ENCODE results near the gene VMP1.
A peak's percentile ranks its signal among the peaks of the same experiment; 100 is the strongest.
"Not testable (repeated sequence)": the region's sequence is repeated elsewhere in the genome, so short reads cannot be mapped to it uniquely, and the experiment has no call there.

The VMP1 gene

DNA sequence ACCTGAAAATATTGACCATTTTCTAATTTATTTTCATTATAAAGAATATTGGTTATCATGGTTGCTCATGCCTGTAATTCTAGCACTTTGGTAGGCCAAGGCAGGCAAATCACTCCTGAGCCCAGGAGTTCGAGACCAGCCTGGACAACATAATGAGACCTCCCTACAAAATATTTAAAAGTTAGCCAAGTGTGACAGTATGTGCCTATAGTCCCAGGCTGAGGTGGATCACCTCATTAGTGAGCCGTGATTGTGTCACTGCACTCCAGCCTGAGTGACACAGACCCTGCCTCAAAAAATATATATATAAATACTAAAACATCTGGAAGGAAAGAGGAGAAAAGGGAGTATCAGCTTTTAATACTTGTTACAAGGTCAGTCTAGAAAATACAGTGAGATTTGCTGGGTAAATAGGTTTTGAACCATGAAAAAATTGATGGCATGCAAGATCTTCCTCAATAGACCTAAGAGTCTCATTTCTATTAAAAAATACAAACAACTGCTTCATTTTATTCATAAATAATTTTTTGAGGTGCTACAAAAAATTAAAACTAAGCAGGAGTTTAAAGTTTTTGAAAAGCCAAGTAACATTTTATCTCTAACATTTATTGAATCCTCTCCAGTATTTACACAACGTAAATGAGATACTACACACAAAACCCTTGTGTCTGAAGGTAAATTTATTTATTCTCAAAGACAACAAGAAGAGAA is 137.6 kb downstream of the VMP1 start:
- DNase-seq = no peak

DNA sequence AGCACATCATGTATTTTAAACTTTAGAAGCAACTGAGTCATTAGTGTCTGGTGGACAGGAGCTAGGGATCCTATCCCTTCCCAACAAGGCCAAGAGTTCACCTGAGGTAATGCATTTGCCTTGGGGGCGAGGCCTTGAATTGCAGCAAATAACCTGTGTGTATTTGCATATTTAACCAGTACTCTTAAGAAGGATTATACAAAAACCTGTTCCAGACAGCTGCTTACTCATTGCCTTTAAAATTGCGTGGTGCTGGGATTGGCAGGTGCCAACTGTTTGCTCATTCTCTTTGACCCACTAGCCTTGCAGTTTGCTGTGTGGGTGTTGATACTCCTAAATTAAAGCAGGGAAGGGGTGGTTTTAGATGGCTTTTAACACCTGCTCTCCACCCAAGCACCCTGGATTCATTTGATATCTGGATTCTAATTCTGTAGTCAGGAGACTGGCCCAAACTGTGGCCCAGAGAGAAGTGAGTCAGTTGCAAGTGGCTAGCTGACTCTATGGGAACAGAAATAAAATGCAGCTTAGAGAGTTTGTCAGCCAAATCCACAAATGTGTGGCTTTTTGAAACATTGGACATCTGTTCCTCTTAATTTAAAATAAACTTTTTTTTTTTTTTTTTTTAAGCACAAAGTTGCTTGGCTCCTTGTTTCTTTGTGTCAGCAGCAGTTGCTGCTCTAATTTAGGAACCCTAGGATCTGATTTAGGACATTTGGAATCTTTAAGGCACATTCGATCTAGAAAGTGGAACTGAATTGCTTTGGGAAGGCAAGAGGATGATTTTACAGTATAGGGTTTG is 138.3 kb downstream of the VMP1 start:
- DNase-seq = no peak

DNA sequence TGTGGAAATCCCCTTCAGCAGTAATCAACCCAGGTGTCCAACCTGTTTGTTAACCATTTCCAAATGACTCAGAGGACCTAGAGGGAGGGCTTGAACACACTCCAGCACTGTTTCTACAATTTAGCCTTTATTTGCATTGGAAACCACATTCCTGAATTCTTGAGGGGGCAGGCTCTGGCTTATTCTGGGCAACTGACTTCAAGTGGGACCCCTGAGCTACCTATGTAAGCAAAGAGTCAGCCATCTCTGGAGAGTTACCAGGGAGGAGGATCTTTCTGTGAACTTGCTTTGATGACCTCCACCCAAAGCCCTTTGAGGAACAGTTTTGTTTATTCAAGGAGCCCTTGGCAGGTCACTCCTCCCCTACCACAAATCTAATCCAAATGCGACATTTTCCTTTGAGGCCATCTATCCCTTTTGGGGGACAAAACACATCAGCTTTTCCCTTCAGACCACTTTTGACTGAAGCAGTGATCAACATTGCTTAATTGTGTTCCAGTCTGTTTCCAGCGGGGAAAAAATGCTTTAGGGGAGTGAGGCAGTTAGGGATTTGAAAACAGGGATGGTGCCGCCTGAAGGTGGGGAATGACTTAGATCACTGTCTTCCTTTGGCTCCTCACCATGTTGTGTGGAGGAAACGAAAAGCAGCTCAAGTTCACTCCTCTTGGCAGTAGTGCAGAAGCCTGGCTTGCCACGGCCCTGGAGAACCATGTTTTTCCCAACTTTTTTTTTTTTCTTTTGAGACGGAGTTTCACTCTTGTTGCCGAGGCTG is 139.1 kb downstream of the VMP1 start:
- no peak for DNase-seq

DNA sequence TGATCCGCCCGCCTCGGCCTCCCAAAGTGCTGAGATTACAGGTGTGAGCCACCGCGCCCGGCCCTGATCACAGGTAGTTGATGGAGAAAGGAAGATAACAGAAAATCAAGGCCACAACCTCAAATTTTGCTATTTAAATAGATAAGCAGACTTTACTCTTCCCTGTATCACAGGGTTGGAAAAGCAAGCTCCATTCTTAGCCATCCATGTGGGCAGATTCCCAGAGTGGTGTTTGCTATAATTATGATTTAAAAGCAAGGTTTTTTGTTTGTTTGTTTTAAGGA is 140.9 kb downstream of the VMP1 start:
- DNase-seq = no peak

DNA sequence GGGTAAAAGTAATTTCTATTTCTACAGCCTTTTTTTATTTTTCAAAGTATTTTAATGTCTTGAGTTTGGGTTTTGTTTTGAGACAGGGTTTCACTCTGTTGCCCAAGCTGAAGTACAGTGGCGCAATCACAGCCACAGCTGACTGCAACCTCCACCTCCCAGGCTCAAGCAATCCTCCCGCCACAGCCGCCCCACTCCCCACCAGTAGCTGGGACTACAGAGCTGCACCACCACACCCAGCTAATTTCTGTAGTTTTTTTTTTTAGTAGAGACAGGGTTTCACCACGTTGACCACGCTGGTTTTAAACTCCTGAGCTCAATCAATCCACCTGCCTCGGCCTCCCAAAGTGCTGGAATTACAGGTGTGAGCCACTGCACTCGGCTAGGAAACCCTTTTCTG is 141.3 kb downstream of the VMP1 start:
- no peak for DNase-seq

DNA sequence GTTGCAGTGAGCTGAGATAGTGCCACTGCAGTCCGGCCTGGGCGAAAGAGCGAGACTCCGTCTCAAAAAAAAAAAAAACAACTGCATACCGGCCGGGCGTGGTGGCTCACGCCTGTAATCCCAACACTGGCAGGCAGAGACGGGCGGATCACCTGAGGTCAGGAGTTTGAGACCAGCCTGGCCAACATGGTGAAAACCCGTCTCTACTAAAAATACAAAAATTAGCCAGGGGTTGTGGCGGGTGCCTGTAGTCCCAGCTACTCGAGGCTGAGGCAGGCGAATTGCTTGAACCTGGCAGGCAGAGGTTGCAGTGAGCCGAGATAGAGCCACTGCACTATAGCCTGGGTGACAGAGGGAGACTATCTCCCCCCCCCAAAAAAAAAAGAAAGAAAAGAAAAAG is 142.9 kb downstream of the VMP1 start:
- not testable (repeated sequence) for DNase-seq

DNA sequence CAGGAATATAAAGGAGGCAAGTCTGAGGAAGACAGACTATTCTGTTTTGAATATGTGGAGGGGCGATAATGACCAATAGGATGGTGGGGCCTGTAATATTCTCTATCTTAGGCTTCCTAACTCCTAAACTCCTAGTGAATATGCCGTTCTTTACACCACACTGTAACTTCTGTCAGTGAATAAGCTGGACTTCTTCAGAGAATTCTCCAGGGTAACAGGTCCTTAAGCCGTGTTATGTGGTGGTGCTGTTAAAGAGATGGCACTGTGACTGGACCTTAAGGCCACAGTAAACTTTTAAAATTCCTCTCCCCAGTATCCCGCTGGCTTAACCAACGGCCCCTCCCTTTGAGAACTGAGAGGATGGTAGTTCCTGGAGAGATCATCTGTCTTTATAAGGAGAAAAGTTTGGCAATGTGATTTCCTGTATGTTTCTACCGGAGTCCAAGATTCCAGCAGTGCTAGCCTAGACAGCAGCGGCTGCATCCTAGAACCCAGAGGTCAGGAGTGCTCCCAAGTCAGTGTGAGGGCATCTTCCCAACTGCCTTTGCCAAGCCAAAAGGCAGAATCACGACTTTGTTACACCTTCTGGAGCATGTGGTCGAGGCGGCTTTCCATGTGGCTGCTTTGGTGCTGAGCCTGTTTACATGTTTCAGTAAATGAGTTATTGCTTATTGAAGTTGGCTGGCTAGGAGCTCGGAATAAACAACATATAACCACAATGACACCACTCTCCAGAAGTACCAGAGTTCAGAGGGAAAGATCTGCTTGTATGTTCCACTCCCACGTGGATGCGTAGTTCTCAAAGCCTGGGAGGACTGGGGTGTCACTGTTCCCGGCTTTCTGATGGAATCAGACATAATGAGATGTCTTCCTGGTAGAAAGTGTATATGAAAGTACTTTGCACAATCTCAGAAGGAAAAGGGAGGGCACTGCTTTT is 144.3 kb downstream of the VMP1 start:
- no peak for DNase-seq

DNA sequence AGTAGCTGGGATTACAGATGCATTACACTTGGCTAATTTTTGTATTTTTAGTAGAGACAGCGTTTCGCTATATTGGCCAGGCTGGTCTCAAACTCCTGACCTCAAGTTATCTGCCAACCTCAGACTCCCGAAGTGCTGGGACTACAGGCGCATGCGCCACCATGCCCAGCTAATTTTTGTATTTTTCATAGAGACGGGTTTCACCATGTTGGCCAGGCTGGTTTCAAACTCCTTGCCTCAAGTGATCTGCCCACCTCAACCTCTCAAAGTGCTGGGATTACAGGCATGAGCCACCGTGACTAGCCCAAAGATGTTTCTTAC is 145.4 kb downstream of the VMP1 start:
- DNase-seq = not testable (repeated sequence)

DNA sequence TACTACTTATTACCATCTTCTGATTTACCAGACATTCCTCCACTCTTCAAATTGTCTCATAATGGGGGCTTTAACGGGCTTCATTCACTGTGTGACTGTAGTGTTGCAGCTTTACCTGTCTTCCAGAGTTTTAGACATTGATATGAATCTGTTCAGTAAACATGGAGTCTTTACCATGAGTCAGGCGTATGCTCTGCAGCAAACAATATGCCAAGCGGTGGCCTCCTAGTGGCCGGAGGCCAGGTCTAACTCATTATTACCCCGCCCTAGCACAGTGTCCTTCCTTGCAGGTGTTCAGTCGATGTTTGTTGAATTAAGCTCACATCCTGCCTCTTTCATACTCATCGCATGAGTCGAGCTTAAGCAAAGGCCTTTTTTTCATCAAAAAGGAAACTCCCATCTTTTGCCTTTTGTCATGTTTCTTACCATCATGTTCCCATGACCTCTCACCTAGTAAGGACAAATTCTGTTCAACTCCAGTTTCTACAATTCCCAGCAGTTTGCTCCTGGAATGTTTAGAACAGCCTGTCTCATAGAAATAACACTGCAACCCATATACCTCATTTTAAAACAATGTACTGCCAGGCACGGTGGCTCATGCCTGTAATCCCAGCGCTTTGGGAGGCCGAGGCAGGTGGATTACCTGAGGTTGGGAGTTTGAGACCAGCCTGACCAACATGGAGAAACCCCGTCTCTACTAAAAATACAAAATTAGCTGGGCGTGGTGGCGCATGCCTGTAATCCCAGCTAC is 145.9 kb downstream of the VMP1 start:
- DNase-seq = peak; percentile 64 to 77

DNA sequence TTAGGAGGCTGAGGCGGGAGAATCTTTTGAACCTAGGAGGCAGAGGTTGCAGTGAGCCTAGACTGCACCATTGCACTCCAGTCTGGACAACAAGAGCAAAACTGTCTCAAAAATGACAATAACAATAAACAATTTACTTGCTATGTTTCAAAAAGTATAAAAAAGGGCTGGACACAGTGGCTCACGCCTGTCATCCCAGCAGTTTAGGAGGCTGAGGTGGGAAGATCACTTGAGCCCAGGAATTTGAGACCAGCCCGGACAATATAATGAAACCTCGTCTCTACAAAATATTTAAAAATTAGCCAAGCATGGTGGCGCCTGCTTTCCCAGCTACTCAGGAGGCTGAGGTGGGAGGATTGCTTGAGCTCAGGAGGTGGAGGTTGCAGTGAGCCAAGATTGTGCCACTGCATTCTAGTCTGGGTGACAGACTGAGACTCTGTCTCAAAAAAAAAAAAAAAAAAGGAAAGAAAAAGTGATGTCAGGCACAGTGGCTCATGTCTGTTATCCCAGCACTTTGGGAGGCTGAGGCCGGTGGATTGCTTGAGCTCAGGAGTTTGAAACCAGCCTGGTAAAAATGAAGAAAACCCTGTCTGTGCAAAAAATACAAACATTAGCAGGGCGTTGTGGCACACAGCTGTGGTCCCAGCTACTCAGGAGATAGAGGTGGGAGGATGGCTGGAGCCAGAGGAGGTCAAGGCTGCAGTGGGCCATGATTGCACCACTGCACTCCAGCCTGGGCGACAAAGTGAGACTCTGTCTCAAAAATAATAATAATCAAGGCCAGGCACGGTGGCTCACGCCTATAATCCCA is 146.7 kb downstream of the VMP1 start:
- not testable (repeated sequence) for DNase-seq

DNA sequence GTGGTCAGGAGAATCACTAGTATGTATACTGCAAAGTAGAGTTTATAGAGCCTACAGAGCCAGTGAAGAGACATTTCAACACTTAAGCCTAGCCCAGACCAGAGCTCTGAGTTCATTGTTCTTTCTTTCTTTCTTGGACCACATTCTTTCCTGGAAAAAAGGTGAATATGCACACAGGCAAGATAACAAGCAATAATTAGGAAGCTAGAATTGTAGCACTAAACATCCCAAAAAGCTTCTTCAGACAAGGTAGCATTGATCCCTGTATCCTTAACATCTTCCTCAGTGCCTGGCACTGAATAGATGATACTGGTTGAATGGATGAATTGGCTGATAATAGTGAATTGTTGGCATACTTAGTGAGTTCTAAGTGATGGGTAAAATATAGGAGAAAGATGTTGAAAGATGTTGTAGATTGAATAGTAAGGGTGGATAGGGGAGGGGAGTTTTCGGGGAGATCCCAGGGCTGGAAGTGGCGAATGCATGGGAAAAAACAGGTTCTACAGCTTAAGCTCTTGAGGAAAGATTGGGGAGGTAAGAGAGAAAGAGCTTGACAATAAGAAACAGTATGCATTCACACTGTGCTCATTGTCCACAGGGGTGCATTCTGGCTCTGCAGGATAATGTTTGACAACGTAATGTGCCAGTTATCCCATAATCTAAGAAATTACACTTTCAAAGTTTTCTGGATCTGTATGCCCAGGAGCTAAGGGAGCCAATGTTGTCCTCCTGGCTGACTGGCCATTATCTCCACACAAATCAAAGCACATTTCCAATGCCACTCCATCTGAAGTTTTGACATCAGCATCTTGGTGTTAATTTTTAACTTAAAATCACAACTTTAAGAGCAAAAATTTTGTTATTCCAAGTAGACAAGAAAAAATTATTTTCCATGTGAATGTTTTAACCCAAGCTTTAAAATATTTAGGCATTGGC is 149.7 kb downstream of the VMP1 start:
- DNase-seq = no peak

DNA sequence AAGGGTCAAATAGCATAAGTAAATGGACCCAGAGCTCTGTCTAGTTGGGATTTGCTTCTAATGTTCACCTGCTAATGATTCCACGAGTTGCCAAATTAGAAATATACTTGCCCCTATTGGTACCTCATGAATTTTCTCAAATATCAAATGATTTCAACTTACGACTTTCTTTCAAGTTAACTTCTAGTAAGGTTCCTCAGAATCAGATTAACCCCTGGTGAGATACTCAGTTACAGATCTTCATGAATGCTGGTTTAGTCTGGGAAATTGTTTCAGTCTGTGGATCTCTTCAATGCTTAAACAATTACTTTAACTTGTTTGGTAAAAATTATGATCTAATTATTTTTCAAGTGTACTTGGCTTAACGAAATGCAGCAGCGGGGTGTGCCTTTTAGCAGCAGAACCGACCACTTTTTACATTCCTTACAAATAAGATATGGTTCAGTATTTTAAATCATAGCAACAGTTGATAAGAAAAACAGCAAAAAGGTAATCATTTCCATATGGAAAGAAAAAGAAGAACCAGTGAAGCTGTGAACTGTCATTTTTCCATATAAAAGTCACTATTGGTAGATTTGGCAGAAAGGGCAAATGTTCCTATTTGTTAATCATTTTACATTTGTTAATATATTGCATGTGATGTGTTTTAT is 150.8 kb downstream of the VMP1 start:
- DNase-seq = no peak

DNA sequence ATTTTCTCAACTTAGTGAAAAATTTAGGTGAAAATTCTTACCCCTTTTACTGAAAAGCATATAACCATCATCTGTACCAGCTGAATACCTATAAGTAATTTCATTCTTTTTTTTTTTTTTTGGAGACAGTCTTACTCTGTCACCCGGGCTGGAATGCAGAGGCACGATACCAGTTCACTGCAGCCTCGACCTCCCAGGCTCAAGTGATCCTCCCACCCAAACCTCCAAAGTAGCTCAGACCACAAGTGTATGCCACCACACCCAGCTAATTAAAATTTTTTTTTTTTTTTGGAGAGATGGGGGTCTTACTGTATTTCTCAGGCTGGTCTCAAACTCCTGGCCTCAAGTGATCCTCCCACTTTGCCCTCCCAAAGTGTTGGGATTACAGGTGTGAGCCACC is 151.5 kb downstream of the VMP1 start:
- no peak for DNase-seq

DNA sequence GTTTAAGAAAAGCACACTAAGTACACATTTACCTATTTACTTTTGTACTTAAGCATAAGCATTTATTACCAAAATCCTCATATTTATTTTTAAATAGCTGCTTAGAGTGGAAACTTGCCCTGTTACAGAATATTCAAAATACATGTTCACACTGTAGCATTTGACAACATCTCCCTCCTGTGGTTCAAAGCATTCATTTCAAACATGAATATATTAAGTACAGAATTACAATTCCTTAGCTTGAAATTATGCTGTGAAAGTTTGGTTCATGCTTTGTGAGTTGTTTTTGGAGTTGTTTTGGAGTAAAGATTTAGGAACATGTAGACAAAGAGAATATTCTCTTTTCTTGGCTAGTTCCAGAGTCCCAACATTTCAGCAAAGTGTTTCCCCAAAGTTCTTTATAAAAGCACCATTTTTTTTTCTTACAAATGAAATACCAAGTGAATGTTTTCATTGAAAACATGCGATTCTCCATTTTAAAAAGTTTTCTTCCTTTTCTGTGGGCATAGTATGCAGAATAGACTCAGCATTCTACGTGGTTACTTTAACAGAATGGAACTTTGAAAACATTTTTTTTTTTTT is 152.1 kb downstream of the VMP1 start:
- peak in 1 of 2 experiments; percentile 52 for DNase-seq

DNA sequence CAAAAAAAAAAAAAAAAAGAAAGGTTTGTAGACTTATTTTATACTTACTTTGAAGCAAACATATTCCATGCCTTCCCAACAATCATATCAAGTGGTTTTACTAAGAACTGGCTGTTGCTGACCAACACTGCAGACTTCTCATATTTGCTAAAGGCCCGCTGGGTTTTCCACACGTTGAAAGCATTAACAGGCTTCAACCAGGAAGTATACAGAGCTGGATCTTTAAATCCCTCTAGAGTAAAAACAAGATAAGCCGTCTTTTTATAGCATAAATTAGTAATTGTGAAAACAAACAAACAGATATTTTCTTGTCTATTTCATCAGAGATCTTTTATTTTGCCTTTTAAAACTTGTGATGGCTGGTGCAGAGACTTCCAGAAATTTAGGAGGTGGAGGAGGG is 156.2 kb downstream of the VMP1 start:
- DNase-seq = no peak

DNA sequence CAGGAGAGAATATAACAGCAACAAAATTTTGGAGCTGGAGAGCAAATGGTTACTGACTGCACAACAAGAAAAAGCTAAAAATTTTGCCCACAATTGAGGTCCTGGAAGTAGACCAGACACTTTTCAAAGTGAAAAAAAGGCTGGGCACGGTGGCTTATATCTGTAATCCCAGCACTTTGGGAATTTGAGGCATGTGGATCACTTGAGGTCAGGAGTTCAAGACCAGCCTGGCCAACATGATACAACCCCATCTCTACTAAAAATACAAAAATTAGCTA is 162.4 kb downstream of the VMP1 start:
- no peak for DNase-seq

DNA sequence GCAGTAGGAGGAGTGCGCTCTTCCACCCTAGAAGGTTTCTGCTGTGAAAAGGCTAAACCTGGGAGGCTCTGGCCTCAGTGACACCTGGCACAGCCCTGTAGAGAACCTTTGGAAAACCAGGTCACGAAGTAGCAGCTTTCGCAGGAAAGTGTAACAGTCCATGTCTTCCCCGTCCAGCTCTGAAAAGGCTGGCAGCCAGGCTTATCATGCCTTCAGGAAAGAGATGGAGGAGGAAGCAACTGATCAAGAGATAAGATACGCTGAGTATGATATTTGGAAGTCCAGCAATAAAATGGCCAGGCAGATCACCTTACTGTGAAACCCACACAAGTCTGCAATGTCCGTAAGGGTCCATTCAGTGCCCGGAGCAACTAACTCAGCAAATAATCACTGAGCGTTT is 163.0 kb downstream of the VMP1 start:
- no peak for DNase-seq

DNA sequence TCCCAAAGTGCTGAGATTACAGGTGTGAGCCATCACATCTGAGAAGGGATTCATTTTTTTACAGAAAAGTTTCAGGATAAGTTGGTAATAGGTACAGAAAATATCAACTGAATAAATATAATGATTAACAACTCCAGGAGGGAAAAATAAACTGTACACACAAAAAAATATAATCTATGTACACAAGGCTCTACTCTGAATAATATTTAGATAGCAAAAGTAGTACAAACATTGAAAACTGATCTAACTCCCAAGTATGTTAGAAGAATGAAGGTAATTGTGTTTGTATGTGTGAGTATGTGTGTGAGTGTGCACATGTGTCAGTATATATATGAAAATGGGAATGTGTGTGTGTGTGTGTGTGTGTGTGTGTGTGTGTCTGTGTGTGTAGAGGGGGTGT is 164.9 kb downstream of the VMP1 start:
- no peak for DNase-seq

DNA sequence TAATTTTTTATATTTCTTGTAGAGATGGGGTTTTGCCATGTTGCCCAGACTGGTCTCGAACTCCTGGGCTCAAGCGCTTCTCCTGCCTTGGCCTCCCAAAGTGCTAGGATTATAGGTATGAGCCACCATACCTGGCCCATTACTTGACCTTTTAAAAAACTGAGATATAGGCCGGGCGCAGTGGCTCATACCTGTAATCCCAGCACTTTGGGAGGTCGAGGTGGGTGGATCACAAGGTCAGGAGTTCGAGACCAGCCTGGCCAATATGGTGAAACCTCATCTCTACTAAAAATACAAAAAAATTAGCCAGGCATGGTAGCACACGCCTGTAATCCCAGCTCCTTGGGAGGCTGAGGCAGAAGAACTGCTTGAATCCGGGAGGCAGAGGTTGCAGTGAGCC is 166.0 kb downstream of the VMP1 start:
- not testable (repeated sequence) for DNase-seq

DNA sequence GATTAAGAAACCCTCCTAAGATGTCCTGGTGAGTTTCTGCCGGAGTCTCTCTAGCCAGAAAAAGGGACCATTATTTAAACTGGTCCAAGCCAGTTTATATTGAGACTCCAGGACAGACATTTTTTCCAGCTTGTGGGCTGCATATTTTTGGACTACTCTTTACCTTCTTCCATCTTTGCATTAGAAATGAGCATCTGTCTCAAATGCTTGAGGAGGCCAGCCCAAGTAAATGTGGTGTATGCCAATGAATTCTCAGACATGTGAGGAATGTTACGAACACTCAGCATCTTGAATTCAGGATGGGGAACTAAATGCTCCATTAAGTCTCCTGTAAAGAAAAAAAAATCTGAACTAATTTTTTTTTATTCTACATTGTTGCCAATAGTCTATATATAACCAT is 166.9 kb downstream of the VMP1 start:
- DNase-seq = no peak
